HG03039 (cell line): ENCODE measurements around the gene PELI2.
A peak's percentile ranks its signal among the peaks of the same experiment; 100 is the strongest.

Experiments
- ATAC-seq: cut with Tn5 transposase; IDR thresholded peaks from one replicate; pipeline ENCODE4 v1.9.1; 2021; ENCODE audit warnings: mild to moderate bottlenecking, moderate library complexity; ENCODE audit not compliant: unreplicated experiment

Gene PELI2

GRCh38 chr14:56119201-56119981 is 1.2 kb downstream of the PELI2 start:
- peak; percentile 24 for ATAC-seq

GRCh38 chr14:56120091-56120691 is 2.0 kb downstream of the PELI2 start:
- ATAC-seq, result no peak

GRCh38 chr14:56121816-56122215 is 3.6 kb downstream of the PELI2 start:
- no peak for ATAC-seq

GRCh38 chr14:56122301-56122700 is 4.1 kb downstream of the PELI2 start:
- ATAC-seq, result no peak

- no peak for ATAC-seq
These were observed 6.1 kb downstream of the PELI2 start for GRCh38 chr14:56124327-56124726.

- no peak for ATAC-seq
These were observed 7.8 kb downstream of the PELI2 start for GRCh38 chr14:56125772-56126636.

- ATAC-seq, result no peak
These were observed 8.4 kb downstream of the PELI2 start for GRCh38 chr14:56126637-56126913.

GRCh38 chr14:56127156-56127555 is 8.9 kb downstream of the PELI2 start:
- ATAC-seq, result no peak

GRCh38 chr14:56129092-56129491 is 10.9 kb downstream of the PELI2 start:
- no peak for ATAC-seq

GRCh38 chr14:56129933-56130332 is 11.7 kb downstream of the PELI2 start:
- ATAC-seq, result no peak

GRCh38 chr14:56131004-56131864 is 13.0 kb downstream of the PELI2 start:
- no peak for ATAC-seq

GRCh38 chr14:56131865-56132833 is 13.9 kb downstream of the PELI2 start:
- no peak for ATAC-seq

- ATAC-seq, result no peak
These were observed 15.3 kb downstream of the PELI2 start for GRCh38 chr14:56133547-56133946.

- no peak for ATAC-seq
These were observed 16.8 kb downstream of the PELI2 start for GRCh38 chr14:56135001-56135400.

- no peak for ATAC-seq
These were observed 17.5 kb downstream of the PELI2 start for GRCh38 chr14:56135668-56136067.

GRCh38 chr14:56136571-56137452 is 18.6 kb downstream of the PELI2 start:
- ATAC-seq, result no peak

- ATAC-seq, result no peak
These were observed 19.2 kb downstream of the PELI2 start for GRCh38 chr14:56137453-56137807.

- ATAC-seq, result no peak
These were observed 19.6 kb downstream of the PELI2 start for GRCh38 chr14:56137849-56138248.

- no peak for ATAC-seq
These were observed 20.7 kb downstream of the PELI2 start for GRCh38 chr14:56138928-56139327.
